SKM-1 (cell line): ENCODE data around the gene ATP6V0D1.

ENCODE experiments used
- DNase-seq: peaks from one replicate; lab custom pipeline; 2025; ENCODE audit not compliant: unreplicated experiment; lab: John Stamatoyannopoulos, UW

ATP6V0D1 gene

GRCh38 chr16:67463059-67463458 lies 17.9 kb downstream of the ATP6V0D1 start:
- no peak for DNase-seq

- no peak for DNase-seq
Observed at GRCh38 chr16:67462279-67462655, 18.7 kb downstream of the ATP6V0D1 start.

- no peak for DNase-seq
Observed at GRCh38 chr16:67461600-67462278, 19.2 kb downstream of the ATP6V0D1 start.

GRCh38 chr16:67460961-67461360 lies 20.0 kb downstream of the ATP6V0D1 start:
- no peak for DNase-seq

- no peak for DNase-seq
Observed at GRCh38 chr16:67460168-67460567, 20.8 kb downstream of the ATP6V0D1 start.

- DNase-seq, result no peak
Observed at GRCh38 chr16:67459861-67460150, 21.2 kb downstream of the ATP6V0D1 start.

GRCh38 chr16:67459066-67459860 lies 21.7 kb downstream of the ATP6V0D1 start:
- no peak for DNase-seq

- no peak for DNase-seq
Observed at GRCh38 chr16:67458121-67458641, 22.8 kb downstream of the ATP6V0D1 start.

- no peak for DNase-seq
Observed at GRCh38 chr16:67457611-67458010, 23.3 kb downstream of the ATP6V0D1 start.

GRCh38 chr16:67456391-67457081 lies 24.4 kb downstream of the ATP6V0D1 start:
- no peak for DNase-seq

GRCh38 chr16:67454852-67455251 lies 26.1 kb downstream of the ATP6V0D1 start:
- no peak for DNase-seq

GRCh38 chr16:67454104-67454503 lies 26.9 kb downstream of the ATP6V0D1 start:
- no peak for DNase-seq

- DNase-seq, result no peak
Observed at GRCh38 chr16:67451704-67452435, 29.1 kb downstream of the ATP6V0D1 start.

GRCh38 chr16:67451061-67451703 lies 29.8 kb downstream of the ATP6V0D1 start:
- no peak for DNase-seq

- no peak for DNase-seq
Observed at GRCh38 chr16:67449739-67450138, 31.2 kb downstream of the ATP6V0D1 start.

- no peak for DNase-seq
Observed at GRCh38 chr16:67449336-67449735, 31.6 kb downstream of the ATP6V0D1 start.

GRCh38 chr16:67448580-67448979 lies 32.4 kb downstream of the ATP6V0D1 start:
- DNase-seq, result no peak

GRCh38 chr16:67447508-67448076 lies 33.4 kb downstream of the ATP6V0D1 start:
- DNase-seq, result peak; percentile 71

GRCh38 chr16:67446968-67447507 lies 33.9 kb downstream of the ATP6V0D1 start:
- DNase-seq, result no peak
